GM11168 (cell line): Measurements from ENCODE around the gene RNF144A.
"Not testable (repeated sequence)": the region's sequence is repeated elsewhere in the genome, so short reads cannot be mapped to it uniquely, and the experiment has no call there.

ENCODE experiments used
- in situ Hi-C: fragments of 300-500 bp; cut with MboI; formaldehyde crosslinking; loops from one replicate; pipeline ENCODE4 v1.12.0; 2022; ENCODE audit warnings: low sequenced_read_pairs; ENCODE audit not compliant: unreplicated experiment

The RNF144A gene

GRCh38 chr2:6917071-6917760 is at the start of gene RNF144A:
Gene RNF144A, plus strand, starts transcription at chr2:6917412. Its CDS starts 79,515 bp downstream, at chr2:6996927.
- in situ Hi-C loops, result no loop called here

GRCh38 chr2:6872394-6872793 is 44.8 kb upstream of the RNF144A start:
- in situ Hi-C loops, result no loop called here

DNA sequence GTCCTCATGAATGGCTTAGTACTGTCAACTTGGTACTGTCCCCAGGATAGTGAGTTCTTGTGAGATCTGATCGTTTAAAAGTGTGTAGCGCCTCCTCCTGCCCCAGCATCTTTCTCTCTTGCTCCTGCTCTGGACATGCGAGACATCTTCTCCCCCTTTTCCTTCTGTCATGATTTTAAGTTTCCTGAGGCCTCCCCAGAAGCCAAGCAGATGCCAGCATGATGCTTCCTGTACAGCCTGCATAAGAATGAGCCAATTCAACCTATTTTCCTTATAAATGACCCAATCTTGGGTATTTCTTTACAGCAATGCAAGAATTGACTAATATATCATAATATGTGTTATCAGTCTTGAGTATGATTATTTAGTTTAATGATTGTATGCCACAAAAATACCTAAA is 43.2 kb upstream of the RNF144A start:
- in situ Hi-C loops, result no loop called here

DNA sequence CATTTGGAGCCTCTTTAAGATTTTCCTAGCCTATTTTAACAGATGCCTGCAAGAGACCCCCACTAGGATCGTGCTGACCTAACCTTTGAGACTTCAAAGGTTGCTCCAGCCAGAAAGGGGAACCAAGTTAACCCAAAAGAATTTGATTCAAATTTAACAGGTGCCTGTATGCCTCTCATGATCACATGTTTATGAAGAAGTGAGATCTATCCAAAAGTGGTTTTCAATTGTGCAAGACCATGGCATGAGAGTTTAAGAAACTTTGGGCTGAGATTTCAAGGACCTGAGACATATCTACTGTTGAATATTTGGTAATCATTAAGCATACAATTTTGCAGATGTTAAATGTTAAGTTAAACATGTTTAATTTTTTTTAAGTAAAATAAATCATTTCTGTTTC is 40.9 kb upstream of the RNF144A start:
- in situ Hi-C loops, result no loop called here

DNA sequence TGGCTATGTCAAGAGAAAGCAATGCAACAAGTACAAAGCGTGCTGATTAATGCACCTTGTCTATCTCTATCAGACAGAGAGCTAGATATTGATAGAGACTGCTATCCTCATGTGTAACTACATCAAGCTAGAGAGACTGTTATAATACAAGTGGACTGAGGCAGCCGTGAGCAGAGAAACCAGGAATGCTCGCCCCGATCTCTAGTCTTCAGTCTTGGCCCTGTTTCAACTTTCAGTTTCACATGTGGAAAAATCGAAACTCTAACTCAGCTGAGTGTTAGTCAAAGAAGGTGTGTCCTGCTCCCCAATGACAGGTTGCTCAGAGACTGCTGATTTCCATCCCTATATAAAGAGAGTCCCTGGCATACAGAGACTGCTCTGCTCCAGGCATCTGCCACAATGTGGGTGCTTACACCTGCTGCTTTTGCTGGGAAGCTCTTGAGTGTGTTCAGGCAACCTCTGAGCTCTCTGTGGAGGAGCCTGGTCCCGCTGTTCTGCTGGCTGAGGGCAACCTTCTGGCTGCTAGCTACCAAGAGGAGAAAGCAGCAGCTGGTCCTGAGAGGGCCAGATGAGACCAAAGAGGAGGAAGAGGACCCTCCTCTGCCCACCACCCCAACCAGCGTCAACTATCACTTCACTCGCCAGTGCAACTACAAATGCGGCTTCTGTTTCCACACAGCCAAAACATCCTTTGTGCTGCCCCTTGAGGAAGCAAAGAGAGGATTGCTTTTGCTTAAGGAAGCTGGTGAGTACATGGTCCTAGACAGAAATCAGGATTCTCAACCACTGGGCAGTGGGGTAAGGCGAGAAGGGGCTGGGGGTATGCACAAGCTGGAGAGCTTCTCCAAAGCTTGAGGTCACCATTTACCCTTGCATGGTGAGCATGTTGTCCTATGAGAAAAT is 39.6 kb upstream of the RNF144A start, which contains the start of gene RSAD2:
TSS of gene RSAD2 (plus strand) at position 376 of the 903 bp plus-strand sequence. CDS start at position 400, 24 bp downstream.
- in situ Hi-C loops, result no loop called here

DNA sequence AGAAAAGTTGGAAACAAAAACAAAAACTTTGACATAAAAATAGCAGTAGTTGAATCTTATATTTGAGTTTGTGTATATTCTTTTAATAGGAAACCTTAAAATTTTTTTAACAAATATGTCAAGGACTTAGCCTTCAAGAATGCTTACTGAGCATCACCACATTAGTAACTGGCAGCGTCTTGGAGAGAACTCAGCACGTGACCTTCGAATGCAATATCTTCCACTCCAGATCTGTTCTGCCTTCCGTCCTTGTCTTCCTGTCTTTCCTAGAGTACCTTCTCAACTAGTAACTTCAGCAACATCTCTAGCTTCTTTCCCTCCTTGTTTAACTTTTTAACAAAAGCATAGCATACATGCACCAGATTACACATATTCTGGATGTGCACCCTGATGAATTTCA is 38.7 kb upstream of the RNF144A start:
- in situ Hi-C loops, result no loop called here

- in situ Hi-C loops, result no loop called here
These were observed 38.2 kb upstream of the RNF144A start for GRCh38 chr2:6879011-6879410.

- in situ Hi-C loops, result no loop called here
These were observed 36.9 kb upstream of the RNF144A start for GRCh38 chr2:6880200-6880733.

- in situ Hi-C loops, result no loop called here
These were observed 36.2 kb upstream of the RNF144A start for GRCh38 chr2:6881046-6881445.

DNA sequence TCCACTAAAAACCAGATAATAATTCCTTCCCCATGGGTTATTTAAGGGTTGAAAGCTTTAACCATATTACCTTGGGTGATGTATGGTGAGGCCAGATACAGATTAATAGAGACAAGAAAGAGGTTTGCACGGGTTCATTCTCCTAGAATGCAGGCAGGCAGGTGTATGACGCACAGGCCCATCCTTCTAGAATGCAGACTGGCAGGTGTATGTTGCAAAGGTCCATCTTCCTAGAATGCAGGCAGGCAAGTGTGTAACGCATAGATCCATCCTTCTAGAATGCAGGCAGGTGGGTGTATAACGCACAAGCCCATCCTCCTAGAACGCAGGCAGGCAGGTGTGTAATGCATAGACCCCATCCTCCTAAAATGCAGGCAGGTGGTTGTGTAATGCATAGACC is 35.7 kb upstream of the RNF144A start:
- in situ Hi-C loops, result no loop called here

DNA sequence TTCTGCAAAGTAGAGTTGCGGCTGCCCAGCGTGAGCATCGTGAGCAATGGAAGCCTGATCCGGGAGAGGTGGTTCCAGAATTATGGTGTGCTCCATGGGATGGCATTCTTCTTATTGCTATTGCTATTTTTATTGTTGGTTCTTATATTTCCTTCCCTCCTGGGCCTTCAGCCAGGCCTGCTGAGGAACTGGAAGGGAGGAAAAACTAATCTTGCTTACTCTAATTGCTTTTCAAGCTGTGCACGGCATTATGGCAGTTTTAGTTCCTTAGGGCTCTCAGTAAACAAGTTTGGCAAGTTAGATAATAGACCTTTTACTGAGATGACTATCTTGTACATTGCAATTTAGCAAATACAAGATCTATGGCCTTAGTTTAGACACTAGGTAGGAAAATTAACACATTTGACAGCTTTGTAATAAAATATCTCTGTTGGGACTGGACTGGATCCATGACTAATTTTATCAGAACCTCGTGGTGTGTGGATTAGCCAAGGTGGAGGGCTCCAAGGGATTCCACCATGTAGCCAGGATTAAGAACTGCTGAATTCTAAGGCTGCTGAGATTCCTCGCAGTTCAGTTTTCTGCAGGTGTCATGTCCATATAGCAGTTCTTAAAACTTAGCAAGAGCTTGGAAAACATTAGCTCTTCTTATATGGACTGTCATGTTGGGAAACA is 33.6 kb upstream of the RNF144A start:
- in situ Hi-C loops, result no loop called here

- in situ Hi-C loops, result loop anchor here (5.0 kb wide), 1 partner anchor 137 kb away; no protein-coding TSS in a partner anchor
These were observed 31.7 kb upstream of the RNF144A start for GRCh38 chr2:6885551-6885950.

DNA sequence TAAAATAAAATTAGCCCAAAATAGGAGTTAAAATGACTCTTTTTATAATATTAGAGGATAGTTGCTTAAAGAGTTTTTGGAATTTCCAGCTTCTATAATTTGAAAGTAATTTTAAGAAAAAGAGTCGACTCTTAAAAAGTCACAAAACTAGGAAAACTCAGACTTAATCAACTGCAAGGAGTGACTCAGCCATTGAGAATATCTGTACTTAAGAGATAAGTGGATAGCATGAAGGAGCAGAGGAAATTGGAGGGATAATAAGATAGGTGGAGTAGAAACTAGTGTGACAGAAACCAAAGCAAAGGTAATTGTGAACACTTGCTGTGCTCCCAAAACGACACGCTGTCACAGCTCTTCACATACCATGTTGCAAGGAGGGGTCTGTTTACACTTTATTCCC is 31.2 kb upstream of the RNF144A start:
- in situ Hi-C loops, result loop anchor here (5.0 kb wide), 1 partner anchor 136 kb away; no protein-coding TSS in a partner anchor

DNA sequence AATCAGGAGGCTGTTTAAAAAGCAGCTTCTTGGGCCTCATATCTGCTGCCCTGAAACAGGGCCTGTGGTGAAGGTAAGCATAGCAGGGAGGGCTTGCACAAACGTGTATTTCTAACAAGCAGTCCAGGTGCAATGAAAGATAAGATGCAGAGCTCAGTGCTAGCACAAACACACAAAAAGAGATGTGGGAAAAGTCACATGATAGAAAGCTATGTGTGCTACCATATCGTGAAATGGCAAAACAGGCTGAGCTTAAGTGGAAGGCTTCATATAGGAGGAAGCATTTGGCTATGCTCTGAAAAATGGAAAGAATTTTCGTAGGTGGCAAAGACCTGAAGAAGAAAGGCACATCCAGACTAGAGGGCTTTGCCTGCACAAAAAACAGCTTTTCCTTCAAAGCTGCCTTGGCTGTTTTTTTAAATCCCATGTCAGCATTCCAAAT is 29.4 kb upstream of the RNF144A start:
- in situ Hi-C loops, result loop anchor here (5.0 kb wide), 1 partner anchor 135 kb away; no protein-coding TSS in a partner anchor

DNA sequence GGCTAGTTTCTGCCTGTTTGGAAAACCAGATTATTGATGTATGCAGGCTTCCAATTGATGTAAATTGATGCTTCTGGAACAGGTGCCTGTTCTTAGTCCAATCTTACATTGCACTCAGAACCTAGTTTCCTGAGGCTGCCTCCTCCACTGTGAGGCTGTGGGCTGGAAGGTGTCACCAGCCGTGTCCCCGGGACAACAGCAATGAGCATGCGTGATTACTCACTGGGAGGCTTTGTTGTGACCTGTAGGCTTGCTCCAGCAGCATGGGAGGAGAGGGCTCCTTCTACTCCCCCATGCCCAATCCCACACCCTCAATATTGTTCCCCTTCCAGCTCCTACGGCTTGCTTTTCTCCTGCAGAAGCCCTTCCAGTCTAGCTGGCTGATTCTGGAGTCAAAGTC is 28.5 kb upstream of the RNF144A start:
- in situ Hi-C loops, result loop anchor here (5.0 kb wide), 1 partner anchor 134 kb away; no protein-coding TSS in a partner anchor

DNA sequence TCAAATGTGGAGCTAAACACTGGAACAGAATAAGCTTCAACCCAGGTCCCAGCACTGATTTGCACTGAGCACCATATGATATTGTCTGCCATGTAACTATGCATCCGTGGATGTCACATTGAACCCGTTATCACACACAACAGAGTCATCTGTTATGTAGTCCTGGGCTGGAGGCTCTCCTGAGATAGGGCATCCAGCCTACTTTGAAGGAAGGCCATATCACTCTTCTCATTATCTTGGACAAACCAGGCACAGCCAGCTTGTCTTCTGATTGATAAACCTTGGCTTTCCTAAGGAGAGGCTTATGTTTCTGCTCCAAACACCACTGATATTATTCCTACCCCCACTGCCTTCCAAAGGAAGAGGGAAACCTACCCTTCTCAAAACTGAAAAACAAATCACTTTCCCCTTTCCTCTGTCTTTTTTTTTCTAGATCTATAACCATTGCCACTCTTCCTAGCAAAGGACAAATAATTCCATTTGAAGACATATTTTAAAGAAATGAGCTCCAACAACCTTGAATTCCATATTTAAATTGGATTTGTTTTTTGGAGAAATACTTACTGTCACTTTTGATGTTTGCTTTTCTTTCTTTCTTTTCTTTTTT is 23.2 kb upstream of the RNF144A start:
- in situ Hi-C loops, result no loop called here

- in situ Hi-C loops, result no loop called here
These were observed 20.1 kb upstream of the RNF144A start for GRCh38 chr2:6896930-6897759.

- in situ Hi-C loops, result not testable (repeated sequence)
These were observed 14.6 kb upstream of the RNF144A start for GRCh38 chr2:6902581-6902980.

GRCh38 chr2:6905668-6906067 is 11.5 kb upstream of the RNF144A start:
- in situ Hi-C loops, result no loop called here
